HG03064 (cell line): Measurements from ENCODE around the gene PRAMEF14.
"Not testable (repeated sequence)": the region's sequence is repeated elsewhere in the genome, so short reads cannot be mapped to it uniquely, and the experiment has no call there.

Experiments used
- ATAC-seq: cut with Tn5 transposase; IDR thresholded peaks from one replicate; pipeline ENCODE4 v1.9.1; 2021; ENCODE audit warnings: low read depth; ENCODE audit not compliant: unreplicated experiment

Gene PRAMEF14, protein sequence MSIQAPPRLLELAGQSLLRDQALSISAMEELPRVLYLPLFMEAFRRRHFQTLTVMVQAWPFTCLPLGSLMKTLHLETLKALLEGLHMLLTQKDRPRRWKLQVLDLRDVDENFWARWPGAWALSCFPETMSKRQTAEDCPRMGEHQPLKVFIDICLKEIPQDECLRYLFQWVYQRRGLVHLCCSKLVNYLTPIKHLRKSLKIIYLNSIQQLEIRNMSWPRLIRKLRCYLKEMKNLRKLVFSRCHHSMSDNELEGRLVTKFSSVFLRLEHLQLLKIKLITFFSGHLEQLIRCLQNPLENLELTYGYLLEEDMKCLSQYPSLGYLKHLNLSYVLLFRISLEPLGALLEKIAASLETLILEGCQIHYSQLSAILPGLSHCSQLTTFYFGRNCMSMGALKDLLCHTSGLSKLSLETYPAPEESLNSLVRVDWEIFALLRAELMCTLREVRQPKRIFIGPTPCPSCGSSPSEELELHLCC

GRCh38 chr1:13347034-13347433 is at the start of gene PRAMEF14:
PRAMEF14 (minus strand) TSS chr1:13347134; CDS start chr1:13345314, 1,820 bp downstream.
- not testable (repeated sequence) for ATAC-seq

DNA sequence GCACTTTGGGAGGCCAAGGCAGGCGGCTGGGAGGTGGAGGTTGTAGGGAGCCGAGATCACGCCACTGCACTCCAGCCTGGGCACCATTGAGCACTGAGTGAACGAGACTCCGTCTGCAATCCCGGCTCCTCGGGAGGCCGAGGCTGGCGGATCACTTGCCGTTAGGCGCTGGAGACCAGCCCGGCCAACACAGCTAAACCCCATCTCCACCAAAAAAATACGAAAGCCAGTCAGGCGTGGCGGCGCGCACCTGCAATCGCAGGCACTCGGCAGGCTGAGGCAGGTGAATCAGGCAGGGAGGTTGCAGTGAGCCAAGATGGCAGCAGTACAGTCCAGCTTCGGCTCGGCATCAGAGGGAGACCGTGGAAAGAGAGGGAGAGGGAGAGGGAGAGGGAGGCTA is 48.4 kb upstream of the PRAMEF14 start:
- not testable (repeated sequence) for ATAC-seq

DNA sequence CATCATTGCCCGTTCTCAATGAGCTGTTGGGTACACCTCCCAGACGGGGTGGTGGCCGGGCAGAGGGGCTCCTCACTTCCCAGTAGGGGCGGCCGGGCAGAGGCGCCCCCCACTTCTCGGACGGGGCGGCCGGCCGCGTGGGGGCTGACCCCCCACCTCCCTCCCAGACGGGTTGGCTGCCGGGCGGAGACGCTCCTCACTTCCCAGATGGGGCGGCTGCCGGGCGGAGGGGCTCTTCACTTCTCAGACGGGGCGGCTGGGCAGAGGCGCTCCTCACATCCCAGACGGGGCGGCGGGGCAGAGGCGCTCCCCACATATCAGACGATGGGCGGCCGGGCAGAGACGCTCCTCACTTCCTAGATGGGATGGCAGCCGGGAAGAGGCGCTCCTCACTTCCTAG is 47.8 kb upstream of the PRAMEF14 start:
- ATAC-seq = not testable (repeated sequence)

DNA sequence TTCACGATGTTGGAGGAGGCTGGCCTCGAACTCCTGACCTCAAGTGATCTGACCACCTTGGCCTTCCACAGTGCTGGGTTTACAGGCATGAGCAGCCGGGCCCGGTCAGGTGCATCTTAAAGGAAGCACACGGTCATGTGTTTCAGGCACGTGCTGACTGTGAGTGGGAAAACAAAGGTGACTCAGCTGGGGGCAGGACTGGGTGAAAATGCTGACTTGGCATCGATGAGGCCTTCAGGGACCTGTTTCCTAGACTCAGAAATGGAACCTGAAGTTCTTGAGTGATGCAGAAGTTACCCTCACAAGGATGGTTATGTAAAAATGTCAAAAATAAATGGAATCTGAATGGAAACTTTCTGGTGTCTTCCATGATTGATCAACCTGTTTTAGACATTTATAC is 46.1 kb upstream of the PRAMEF14 start:
- not testable (repeated sequence) for ATAC-seq

GRCh38 chr1:13389332-13389731 is 42.4 kb upstream of the PRAMEF14 start, which contains the start of gene PRAMEF17:
PRAMEF17 (plus strand) TSS chr1:13389632; CDS start chr1:13389658, 26 bp downstream.
- not testable (repeated sequence) for ATAC-seq

GRCh38 chr1:13380380-13380779 is 33.4 kb upstream of the PRAMEF14 start:
- ATAC-seq = not testable (repeated sequence)

DNA sequence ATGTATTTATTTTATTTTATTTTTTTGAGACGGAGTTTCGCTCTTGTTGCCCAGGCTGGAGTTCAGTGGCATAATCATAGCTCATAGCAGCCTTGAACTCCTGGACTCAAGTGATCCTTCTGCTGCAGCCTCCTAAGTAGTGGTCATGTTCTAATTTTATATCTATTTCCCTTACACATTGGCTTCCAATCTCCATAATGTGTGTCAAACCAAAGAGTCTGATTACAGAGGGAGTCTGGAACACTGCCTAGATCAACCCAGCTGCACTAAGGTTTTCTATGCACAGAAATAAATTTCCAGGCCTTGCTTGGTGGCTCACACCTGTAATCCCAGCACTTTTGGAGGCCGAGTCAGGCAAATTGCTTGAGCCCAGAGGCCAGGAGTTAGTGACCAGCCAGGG is 32.0 kb upstream of the PRAMEF14 start:
- ATAC-seq = not testable (repeated sequence)

DNA sequence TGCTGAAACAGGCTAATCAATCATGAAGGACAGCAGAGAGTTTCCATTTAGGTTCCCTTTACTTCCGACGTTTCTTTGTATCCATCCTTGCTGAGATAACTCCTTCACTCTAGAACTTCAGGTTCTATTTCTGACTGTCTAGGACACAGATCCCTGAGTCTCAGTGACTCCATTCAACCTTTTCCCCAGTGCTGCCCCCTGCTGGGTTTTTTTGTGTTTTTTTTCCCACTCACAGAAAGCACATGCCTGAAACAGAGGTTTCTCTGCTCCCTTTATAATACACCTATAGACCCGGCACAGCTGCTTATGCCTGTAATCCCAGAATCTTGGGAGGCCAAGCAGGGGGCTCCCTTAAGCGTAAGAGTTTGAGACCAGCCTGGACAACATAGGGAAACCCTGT is 21.6 kb upstream of the PRAMEF14 start:
- not testable (repeated sequence) for ATAC-seq

DNA sequence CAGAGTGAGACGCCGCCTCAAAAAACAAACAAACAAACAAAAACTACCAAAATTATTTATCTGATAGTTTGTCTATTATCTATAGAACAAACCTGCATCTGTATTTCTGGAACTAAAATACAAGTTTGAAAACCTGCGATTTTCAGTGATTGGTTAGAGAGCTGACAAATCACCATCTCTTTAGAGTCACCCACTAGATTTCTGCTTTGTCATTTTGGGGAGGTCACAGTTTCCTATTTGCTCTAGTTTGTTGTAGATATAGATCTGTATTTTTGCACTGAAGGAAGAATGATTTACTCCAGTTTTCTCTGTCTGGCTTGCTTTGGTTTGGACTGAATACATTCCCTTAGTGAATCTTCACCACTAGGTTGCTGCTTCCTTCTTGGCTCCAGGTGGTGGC is 19.6 kb upstream of the PRAMEF14 start:
- not testable (repeated sequence) for ATAC-seq

DNA sequence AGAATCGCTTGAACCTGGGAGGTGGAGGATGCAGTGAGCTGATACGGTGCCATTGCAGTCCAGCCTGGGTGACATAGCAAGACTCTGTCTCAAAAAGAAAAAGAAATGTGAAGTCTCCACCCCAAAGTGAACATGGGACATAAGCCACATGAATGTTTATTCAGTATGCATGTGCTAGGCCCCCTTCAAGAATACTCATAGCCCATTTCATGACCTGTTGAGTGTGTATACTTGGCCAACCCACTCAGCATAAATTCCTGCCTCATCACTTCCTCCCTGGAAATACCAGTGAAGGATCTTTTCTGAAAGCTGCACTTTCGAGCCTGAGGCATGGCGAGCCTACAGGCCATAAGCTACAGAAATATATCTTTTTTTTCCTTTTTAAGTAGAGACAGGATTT is 18.0 kb upstream of the PRAMEF14 start:
- ATAC-seq = not testable (repeated sequence)

- not testable (repeated sequence) for ATAC-seq
Observed at GRCh38 chr1:13362364-13362763, 15.4 kb upstream of the PRAMEF14 start.

DNA sequence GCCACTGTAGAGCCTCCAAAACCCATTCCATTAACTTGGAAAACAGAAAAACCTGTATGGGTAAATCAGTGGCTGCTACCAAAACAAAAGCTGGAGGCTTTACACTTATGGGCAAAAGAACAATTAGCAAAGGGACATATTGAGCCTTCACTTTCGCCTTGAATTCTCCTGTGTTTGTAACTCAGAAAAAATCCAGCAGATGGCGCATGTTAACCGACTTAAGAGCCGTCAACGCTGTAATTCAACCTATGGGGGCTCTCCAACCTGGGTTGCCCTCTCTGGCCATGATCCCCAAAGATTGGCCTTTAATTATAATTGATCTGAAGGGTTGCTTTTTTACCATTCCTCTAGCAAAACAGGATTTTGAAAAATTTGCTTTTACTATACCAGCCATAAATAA is 9.8 kb upstream of the PRAMEF14 start:
- not testable (repeated sequence) for ATAC-seq

DNA sequence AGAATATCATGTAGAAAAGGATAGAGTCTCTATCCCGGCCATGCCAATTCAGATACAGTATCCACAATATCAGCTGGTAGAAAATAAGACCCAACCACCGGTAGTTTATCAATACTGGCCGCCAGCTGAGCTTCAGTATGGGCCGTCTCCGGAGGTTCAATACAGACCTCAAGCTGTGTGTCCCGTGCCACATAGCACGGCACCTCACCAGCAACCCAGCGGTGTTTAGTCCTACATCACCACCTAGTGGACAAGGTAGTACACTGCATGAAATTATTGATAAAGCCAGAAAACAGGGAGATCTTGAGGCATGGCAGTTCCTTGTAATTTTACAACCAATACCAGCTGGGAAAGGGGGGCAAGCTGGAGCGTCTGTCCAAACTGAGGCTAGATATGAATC is 7.5 kb upstream of the PRAMEF14 start:
- ATAC-seq = not testable (repeated sequence)

- ATAC-seq = not testable (repeated sequence)
Observed at GRCh38 chr1:13353476-13353875, 6.5 kb upstream of the PRAMEF14 start.

GRCh38 chr1:13342496-13342895 is 4.4 kb downstream of the PRAMEF14 start:
- ATAC-seq = not testable (repeated sequence)

DNA sequence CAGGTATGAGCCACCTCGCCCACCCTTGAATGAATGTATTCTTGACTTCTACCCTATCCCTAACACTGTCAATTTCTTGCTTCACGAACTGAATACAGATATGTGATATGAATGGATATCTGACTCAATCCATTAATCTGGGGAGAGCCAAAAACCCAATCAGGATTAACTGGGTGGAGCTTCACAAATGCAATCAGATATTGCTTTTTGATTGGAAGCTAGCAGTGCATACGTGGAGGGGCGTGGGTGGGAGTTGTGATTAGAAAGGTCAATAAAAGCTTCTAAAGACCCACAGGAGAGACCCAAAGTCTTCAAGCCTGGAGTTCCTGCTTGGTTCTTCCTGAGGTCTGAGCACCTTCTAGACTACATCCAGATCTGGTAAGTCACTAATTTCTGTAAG is 31.7 kb downstream of the PRAMEF14 start, which contains the start of gene PRAMEF15:
Gene PRAMEF15, plus strand, starts transcription at position 301 of the 400 bp plus-strand sequence. CDS start 2,827 bp downstream, outside the sequence.
- ATAC-seq = not testable (repeated sequence)

- ATAC-seq = not testable (repeated sequence)
Observed at GRCh38 chr1:13303239-13303638, 43.7 kb downstream of the PRAMEF14 start, which contains the start of gene PRAMEF33. PRAMEF33 (plus strand) TSS chr1:13303539; CDS start chr1:13305955, 2,416 bp downstream.

- ATAC-seq = not testable (repeated sequence)
Observed at GRCh38 chr1:13302197-13302596, 44.7 kb downstream of the PRAMEF14 start.

- not testable (repeated sequence) for ATAC-seq
Observed at GRCh38 chr1:13298699-13299098, 48.2 kb downstream of the PRAMEF14 start.

DNA sequence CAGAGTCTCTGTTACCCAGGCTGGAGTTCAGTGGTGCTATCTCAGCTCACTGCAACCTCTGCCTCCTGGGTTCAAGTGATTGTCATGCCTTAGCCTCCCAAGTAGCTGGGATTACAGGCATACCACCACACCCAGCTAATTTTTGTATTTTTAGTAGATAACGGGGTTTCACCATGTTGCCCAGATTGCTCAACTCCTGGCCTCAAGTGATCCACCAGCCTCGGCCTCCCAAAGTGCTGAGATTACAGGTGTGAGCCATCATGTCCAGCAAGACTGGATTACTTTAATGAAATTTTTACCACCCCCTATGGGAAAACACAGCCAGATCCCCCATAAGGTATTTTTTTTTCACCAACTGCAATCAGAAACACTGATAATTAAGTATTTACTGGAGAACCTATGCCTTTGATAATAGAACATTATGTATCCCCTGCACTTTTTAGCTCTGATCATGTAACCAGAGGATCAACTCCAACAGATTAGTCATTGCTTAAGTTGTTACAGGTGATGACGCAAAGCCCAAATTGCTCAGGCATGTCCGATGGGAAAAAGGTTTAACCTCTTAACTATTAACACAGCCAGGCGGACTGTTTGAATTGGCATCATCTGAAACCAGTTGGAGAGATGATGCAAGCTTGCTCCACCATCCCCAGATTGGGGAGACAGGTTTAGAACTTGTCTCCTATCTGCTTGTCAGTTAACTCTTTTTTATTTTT is 49.6 kb downstream of the PRAMEF14 start:
- ATAC-seq = not testable (repeated sequence)
